Measurements from ENCODE around the gene TOP2A. TPM values are rescaled to one million over a fixed set of nuclear protein-coding genes. Genes with fewer than 3 reads are reported as not detected.
"Not testable (repeated sequence)": the region's sequence is repeated elsewhere in the genome, so short reads cannot be mapped to it uniquely, and the experiment has no call there.

TOP2A gene
- total RNA-seq, 1 donor from 2014 or later, result 27.8 TPM

GRCh38 chr17:40415390-40415789, 2.3 kb downstream of the TOP2A start:
- Mint-ChIP-seq H3K27ac (ENCODE audit: unreplicated experiment) (peak overlapping the region; percentile 22), H3K9me3 (ENCODE audit: low read depth) (no peaks in the 10 kb centered on the region), H3K4me3 (ENCODE audit: unreplicated experiment) (no peak overlapping the region), H3K4me1 (ENCODE audit: low read depth) (peaks cover 24% of the 10 kb centered on the region), H3K36me3 (ENCODE audit: low read depth) (no peaks in the 10 kb centered on the region), H3K27me3 (ENCODE audit: low read depth) (no peaks in the 10 kb centered on the region)
- no peak for DNase-seq (ENCODE audit: low spot score)
- TF ChIP-seq CTCF (IDR thresholded peaks at IDR 0.05), result peak; percentile 89

- not testable (repeated sequence) for H3K9me3 Mint-ChIP-seq (ENCODE audit: low read depth); DNase-seq (ENCODE audit: low spot score); H3K4me3 Mint-ChIP-seq (ENCODE audit: unreplicated experiment); H3K27ac Mint-ChIP-seq (ENCODE audit: unreplicated experiment); H3K27me3 Mint-ChIP-seq (ENCODE audit: low read depth); H3K36me3 Mint-ChIP-seq (ENCODE audit: low read depth)
- H3K4me1 Mint-ChIP-seq (ENCODE audit: low read depth), result peaks cover 24% of the 10 kb centered on the region
Observed at GRCh38 chr17:40414312-40414711, 3.4 kb downstream of the TOP2A start.

- Mint-ChIP-seq H3K4me3 (ENCODE audit: unreplicated experiment) (no peak overlapping the region), H3K9me3 (ENCODE audit: low read depth) (no peaks in the 10 kb centered on the region), H3K4me1 (ENCODE audit: low read depth) (peaks cover 17% of the 10 kb centered on the region), H3K27me3 (ENCODE audit: low read depth) (no peaks in the 10 kb centered on the region), H3K36me3 (ENCODE audit: low read depth) (no peaks in the 10 kb centered on the region), H3K27ac (ENCODE audit: unreplicated experiment) (no peak overlapping the region)
- TF ChIP-seq CTCF (IDR thresholded peaks at IDR 0.05), result no peak
- DNase-seq (ENCODE audit: low spot score), result no peak
Observed at GRCh38 chr17:40412880-40413279, 4.8 kb downstream of the TOP2A start.

- no peaks in the 10 kb centered on the region for H3K9me3 Mint-ChIP-seq (ENCODE audit: low read depth)
- H3K4me3 Mint-ChIP-seq (ENCODE audit: unreplicated experiment), result no peak overlapping the region
- no peak overlapping the region for H3K27ac Mint-ChIP-seq (ENCODE audit: unreplicated experiment)
- H3K36me3 Mint-ChIP-seq (ENCODE audit: low read depth), result no peaks in the 10 kb centered on the region
- TF ChIP-seq CTCF (IDR thresholded peaks at IDR 0.05), result no peak
- no peaks in the 10 kb centered on the region for H3K27me3 Mint-ChIP-seq (ENCODE audit: low read depth)
- peaks cover 10% of the 10 kb centered on the region for H3K4me1 Mint-ChIP-seq (ENCODE audit: low read depth)
- no peak for DNase-seq (ENCODE audit: low spot score)
Observed at GRCh38 chr17:40411821-40412220, 5.9 kb downstream of the TOP2A start.

GRCh38 chr17:40410082-40410481, 7.6 kb downstream of the TOP2A start:
- Mint-ChIP-seq H3K4me3 (ENCODE audit: unreplicated experiment) (no peak overlapping the region), H3K27me3 (ENCODE audit: low read depth) (no peaks in the 10 kb centered on the region), H3K9me3 (ENCODE audit: low read depth) (no peaks in the 10 kb centered on the region), H3K36me3 (ENCODE audit: low read depth) (no peaks in the 10 kb centered on the region), H3K4me1 (ENCODE audit: low read depth) (peaks cover under 1% of the 10 kb centered on the region), H3K27ac (ENCODE audit: unreplicated experiment) (no peak overlapping the region)
- DNase-seq (ENCODE audit: low spot score), result no peak
- no peak for TF ChIP-seq CTCF (IDR thresholded peaks at IDR 0.05)

- not testable (repeated sequence) for H3K27ac Mint-ChIP-seq (ENCODE audit: unreplicated experiment); H3K27me3 Mint-ChIP-seq (ENCODE audit: low read depth); H3K4me1 Mint-ChIP-seq (ENCODE audit: low read depth); DNase-seq (ENCODE audit: low spot score); H3K36me3 Mint-ChIP-seq (ENCODE audit: low read depth); H3K4me3 Mint-ChIP-seq (ENCODE audit: unreplicated experiment); H3K9me3 Mint-ChIP-seq (ENCODE audit: low read depth)
Observed at GRCh38 chr17:40409540-40409939, 8.2 kb downstream of the TOP2A start.

Measured in chondrocyte (in vitro differentiated cells).